MM.1S (cell line): Measurements from ENCODE around the gene ISYNA1.

Experiments used
- DNase-seq: peaks from one replicate; pipeline ENCODE4 v3.0.0-alpha.2; 2015
- H2AFZ ChIP-seq: fragments of 300-600 bp; sonication (generic); 2 replicates; pipeline ENCODE4 v1.6.0; 2016; ENCODE audit warnings: antibody characterized with exemption, low read length
- H3F3A ChIP-seq: fragments of 300-600 bp; sonication (generic); 2 replicates; pipeline ENCODE4 v1.6.1; 2016; ENCODE audit warnings: mild to moderate bottlenecking, antibody characterized with exemption, low read length, moderate library complexity, mixed read lengths; ENCODE audit not compliant: insufficient read depth
- H3K27ac ChIP-seq: fragments of 300-600 bp; sonication (generic); 2 replicates; pipeline ENCODE4 v1.5.1; 2016; ENCODE audit warnings: mild to moderate bottlenecking, low read length
- H3K27me3 ChIP-seq: fragments of 300-600 bp; sonication (generic); replicated peaks from 2 replicates; pipeline ENCODE4 v1.6.0; 2016; ENCODE audit warnings: low read length; ENCODE audit not compliant: insufficient read depth
- H3K36me3 ChIP-seq: fragments of 300-600 bp; sonication (generic); replicated peaks from 2 replicates; pipeline ENCODE4 v1.6.1; 2016; ENCODE audit warnings: mild to moderate bottlenecking, low read length, mixed read lengths; ENCODE audit not compliant: insufficient read depth
- H3K4me1 ChIP-seq: fragments of 300-600 bp; sonication (generic); 2 replicates; pipeline ENCODE4 v1.6.1; 2016; ENCODE audit warnings: low read length, mixed read lengths
- H3K4me2 ChIP-seq: fragments of 300-600 bp; sonication (generic); 2 replicates; pipeline ENCODE4 v1.6.0; 2016; ENCODE audit warnings: low read depth, low read length
- H3K4me3 ChIP-seq: fragments of 300-600 bp; sonication (generic); 2 replicates; pipeline ENCODE4 v1.5.1; 2016; ENCODE audit warnings: low read length, mixed read lengths
- H3K79me2 ChIP-seq: fragments of 300-600 bp; sonication (generic); 2 replicates; pipeline ENCODE4 v1.6.1; 2016; ENCODE audit warnings: mixed run types, low read length, mixed read lengths
- H3K9ac ChIP-seq: fragments of 300-600 bp; sonication (generic); 2 replicates; pipeline ENCODE4 v1.6.1; 2016; ENCODE audit warnings: low read length, mixed read lengths
- H3K9me2 ChIP-seq: fragments of 300-600 bp; sonication (generic); replicated peaks from 2 replicates; pipeline ENCODE4 v1.6.1; 2016; ENCODE audit warnings: mild to moderate bottlenecking, low read length, mixed read lengths; ENCODE audit not compliant: insufficient read depth
- H3K9me3 ChIP-seq: fragments of 300-600 bp; sonication (generic); replicated peaks from 2 replicates; pipeline ENCODE4 v1.6.1; 2016; ENCODE audit warnings: mild to moderate bottlenecking, low read length, mixed read lengths; ENCODE audit not compliant: insufficient read depth
- H4K20me1 ChIP-seq: fragments of 300-600 bp; sonication (generic); 2 replicates; pipeline ENCODE4 v1.6.1; 2016; ENCODE audit warnings: mild to moderate bottlenecking, low read length, moderate library complexity, mixed read lengths; ENCODE audit not compliant: insufficient read depth
- EZH2 ChIP-seq: fragments of 300-600 bp; sonication (generic); optimal IDR thresholded peaks from 2 replicates; pipeline ENCODE3; 2017; ENCODE audit warnings: low read depth, mild to moderate bottlenecking, antibody characterized with exemption, low read length, mixed read lengths
- EZH2phosphoT487 ChIP-seq: fragments of 300-600 bp; sonication (generic); IDR thresholded peaks from 2 replicates; pipeline ENCODE4 v1.6.1; 2018; ENCODE audit warnings: antibody characterized with exemption, low read length
- TF ChIP-seq, protein P1 (sequence below): fragments of 300-600 bp; sonication (generic); IDR thresholded peaks from 2 replicates; pipeline ENCODE4 v1.5.1; 2016; ENCODE audit warnings: antibody characterized with exemption, low read length, mixed read lengths

ISYNA1 gene

GRCh38 chr19:18416778-18417249, 21.1 kb downstream of the ISYNA1 start:
- Histone ChIP-seq H3K9ac (peak overlapping the region; percentile 21; the same call in 1 of the 2 replicates), H3K79me2 (no peaks in the 10 kb centered on the region), H3K4me3 (peak overlapping the region; percentile 47), H3K36me3 (no peaks in the 10 kb centered on the region), H3K27me3 (peaks cover 62% of the 10 kb centered on the region), H3F3A (peaks cover 10% of the 10 kb centered on the region), H3K4me1 (peaks cover 6% of the 10 kb centered on the region), H4K20me1 (no peaks in the 10 kb centered on the region), H3K27ac (no peak overlapping the region), H2AFZ (peak overlapping the region; percentile 67), H3K9me3 (no peaks in the 10 kb centered on the region), H3K9me2 (no peaks in the 10 kb centered on the region), H3K4me2 (peak overlapping the region; percentile 95)
- DNase-seq = no peak
- TF ChIP-seq, protein P1, sequence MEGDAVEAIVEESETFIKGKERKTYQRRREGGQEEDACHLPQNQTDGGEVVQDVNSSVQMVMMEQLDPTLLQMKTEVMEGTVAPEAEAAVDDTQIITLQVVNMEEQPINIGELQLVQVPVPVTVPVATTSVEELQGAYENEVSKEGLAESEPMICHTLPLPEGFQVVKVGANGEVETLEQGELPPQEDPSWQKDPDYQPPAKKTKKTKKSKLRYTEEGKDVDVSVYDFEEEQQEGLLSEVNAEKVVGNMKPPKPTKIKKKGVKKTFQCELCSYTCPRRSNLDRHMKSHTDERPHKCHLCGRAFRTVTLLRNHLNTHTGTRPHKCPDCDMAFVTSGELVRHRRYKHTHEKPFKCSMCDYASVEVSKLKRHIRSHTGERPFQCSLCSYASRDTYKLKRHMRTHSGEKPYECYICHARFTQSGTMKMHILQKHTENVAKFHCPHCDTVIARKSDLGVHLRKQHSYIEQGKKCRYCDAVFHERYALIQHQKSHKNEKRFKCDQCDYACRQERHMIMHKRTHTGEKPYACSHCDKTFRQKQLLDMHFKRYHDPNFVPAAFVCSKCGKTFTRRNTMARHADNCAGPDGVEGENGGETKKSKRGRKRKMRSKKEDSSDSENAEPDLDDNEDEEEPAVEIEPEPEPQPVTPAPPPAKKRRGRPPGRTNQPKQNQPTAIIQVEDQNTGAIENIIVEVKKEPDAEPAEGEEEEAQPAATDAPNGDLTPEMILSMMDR = no peak
- TF ChIP-seq EZH2phosphoT487 = no peak
- TF ChIP-seq EZH2 = no peak

- Histone ChIP-seq H3K27me3 (peaks cover 73% of the 10 kb centered on the region), H3K9ac (no peak overlapping the region), H3F3A (peaks cover 10% of the 10 kb centered on the region), H3K9me3 (no peaks in the 10 kb centered on the region), H3K36me3 (no peaks in the 10 kb centered on the region), H3K79me2 (no peaks in the 10 kb centered on the region), H2AFZ (no peak overlapping the region), H3K4me2 (no peak overlapping the region), H3K27ac (no peak overlapping the region), H3K9me2 (no peaks in the 10 kb centered on the region), H3K4me3 (no peak overlapping the region), H4K20me1 (no peaks in the 10 kb centered on the region), H3K4me1 (peaks cover 6% of the 10 kb centered on the region)
- TF ChIP-seq EZH2 (no peak), EZH2phosphoT487 (no peak)
- TF ChIP-seq, protein P1 = no peak
- DNase-seq = no peak
Observed at GRCh38 chr19:18415178-18415867, 22.6 kb downstream of the ISYNA1 start.

DNA sequence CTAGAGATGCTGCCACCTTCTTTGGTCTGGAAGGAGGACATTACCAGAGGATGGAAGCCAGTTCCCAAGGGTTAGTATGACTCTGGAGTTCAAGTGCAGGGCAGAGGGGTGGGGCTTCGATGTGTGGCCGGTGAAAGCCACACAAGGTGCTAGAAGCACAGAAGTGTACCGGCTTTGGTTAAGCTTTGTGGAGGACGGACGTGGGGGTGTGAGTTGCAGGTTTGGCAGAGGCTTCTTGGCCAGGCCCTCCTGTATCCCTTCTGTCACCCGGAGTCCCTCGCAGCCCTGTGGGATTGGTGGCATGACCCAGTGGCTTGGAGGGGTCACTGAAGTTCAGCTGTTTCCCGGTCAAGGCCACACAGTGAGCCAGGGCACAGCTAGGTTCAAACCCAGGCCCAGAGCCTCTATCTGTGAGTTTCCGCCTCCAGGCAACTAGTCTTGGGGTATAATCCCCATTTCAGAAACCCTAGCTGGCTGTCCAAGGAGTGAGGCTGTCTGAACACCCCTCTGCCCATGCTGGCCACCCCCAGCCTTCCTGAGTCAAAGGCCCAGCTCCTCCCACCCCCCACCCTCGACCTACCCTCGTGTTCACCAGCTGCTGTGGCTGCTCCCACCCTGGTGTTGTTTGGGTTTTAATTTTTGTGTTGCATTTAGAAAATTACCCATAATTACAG, 23.3 kb downstream of the ISYNA1 start:
- Histone ChIP-seq H4K20me1 (no peaks in the 10 kb centered on the region), H3K9ac (no peak overlapping the region), H3K27ac (no peak overlapping the region), H3K9me3 (no peaks in the 10 kb centered on the region), H3K4me1 (peaks cover 6% of the 10 kb centered on the region), H3F3A (peaks cover 10% of the 10 kb centered on the region), H3K36me3 (no peaks in the 10 kb centered on the region), H3K9me2 (no peaks in the 10 kb centered on the region), H2AFZ (no peak overlapping the region), H3K4me2 (no peak overlapping the region), H3K4me3 (no peak overlapping the region), H3K27me3 (peaks cover 73% of the 10 kb centered on the region), H3K79me2 (no peaks in the 10 kb centered on the region)
- TF ChIP-seq, protein P1 = no peak
- TF ChIP-seq EZH2 (no peak), EZH2phosphoT487 (no peak)
- no peak for DNase-seq
